K562 (cell line): ENCODE measurements around the gene ZNF195. TPM values are rescaled to one million over a fixed set of nuclear protein-coding genes. Genes with fewer than 3 reads are reported as not detected.
"Not testable (repeated sequence)": the region's sequence is repeated elsewhere in the genome, so short reads cannot be mapped to it uniquely, and the experiment has no call there.

Source experiments
- REST ChIP-seq, 2 experiments: fragments of 450-650 bp; formaldehyde crosslinking in 1 of 2; IDR thresholded peaks; 2 replicates each; pipeline versions ENCODE4 v1.4.0 to v1.6.1; 2014 to 2020; ENCODE audit warnings: mild to moderate bottlenecking in 2 of 2, borderline replicate concordance in 1 of 2, low read depth in 1 of 2
- SMAD4 ChIP-seq: fragments of 250-450 bp; sonication (Bioruptor Pico); conservative IDR thresholded peaks from 2 replicates; pipeline ENCODE4 v1.8.0; 2021; ENCODE audit warnings: inconsistent platforms, mild to moderate bottlenecking, moderate library complexity
- polyA plus RNA-seq, 8 experiments: library from polyadenylated mRNA; depleted of rRNA in 4 of 8; stranded (reverse) in 5 of 8; unstranded in 3 of 8; fragments of >200 nt; fragmentation: Nextera tagmentation in 2 of 8; fragmentation: Illumina TruSeq in 1 of 8; extraction: Ambion mirVana in 2 of 8; extraction: Trizol in 1 of 8; gene quantifications; 2 replicates each; pipeline versions ENCODE4 v1.2.1 to v1.2.3, GENCODE V29; 2011 to 2014; ENCODE audit warnings: inconsistent platforms in 1 of 8, missing spikeins in 1 of 8
- total RNA-seq, 7 experiments: library from RNA; depleted of rRNA in 6 of 7; stranded (reverse); fragments of >200 nt in 6 of 7; fragmentation: Illumina TruSeq in 2 of 7; extraction: Trizol in 2 of 7; gene quantifications; 2 replicates each; pipeline versions ENCODE4 v1.2.1 to v1.2.3, GENCODE V29; 2011 to 2021; ENCODE audit warnings: low replicate concordance in 1 of 7

The ZNF195 gene
- total and polyA plus RNA-seq, 9 of the 15 experiments (the other 6 are each of a cell fraction or from before 2014, with no cell fraction given), result 42.1 to 75.5 (median 60.4) TPM

- not testable (repeated sequence) for TF ChIP-seq REST (IDR thresholded peaks at IDR 0.05; ENCODE audit: borderline replicate concordance)
- TF ChIP-seq REST (CRISPR knock-in tag; IDR thresholded peaks at IDR 0.05; ENCODE audit: low read depth) (peak; percentile 39; the same call in 1 of the 2 replicates), SMAD4 (CRISPR knock-in tag) (peak; percentile 35; the same call in 1 of the 2 replicates)
Measured at GRCh38 chr11:3421608-3422379, 42.8 kb upstream of the ZNF195 start (continued).
